CD4-positive, alpha-beta T cell treated with Interleukin-17A for 1 hour (primary cell): ENCODE measurements around the gene HHIPL2.

Experiments
- DNase-seq: peaks from one replicate; pipeline ENCODE4 v3.0.0-alpha.2; 2020

Gene HHIPL2

DNA sequence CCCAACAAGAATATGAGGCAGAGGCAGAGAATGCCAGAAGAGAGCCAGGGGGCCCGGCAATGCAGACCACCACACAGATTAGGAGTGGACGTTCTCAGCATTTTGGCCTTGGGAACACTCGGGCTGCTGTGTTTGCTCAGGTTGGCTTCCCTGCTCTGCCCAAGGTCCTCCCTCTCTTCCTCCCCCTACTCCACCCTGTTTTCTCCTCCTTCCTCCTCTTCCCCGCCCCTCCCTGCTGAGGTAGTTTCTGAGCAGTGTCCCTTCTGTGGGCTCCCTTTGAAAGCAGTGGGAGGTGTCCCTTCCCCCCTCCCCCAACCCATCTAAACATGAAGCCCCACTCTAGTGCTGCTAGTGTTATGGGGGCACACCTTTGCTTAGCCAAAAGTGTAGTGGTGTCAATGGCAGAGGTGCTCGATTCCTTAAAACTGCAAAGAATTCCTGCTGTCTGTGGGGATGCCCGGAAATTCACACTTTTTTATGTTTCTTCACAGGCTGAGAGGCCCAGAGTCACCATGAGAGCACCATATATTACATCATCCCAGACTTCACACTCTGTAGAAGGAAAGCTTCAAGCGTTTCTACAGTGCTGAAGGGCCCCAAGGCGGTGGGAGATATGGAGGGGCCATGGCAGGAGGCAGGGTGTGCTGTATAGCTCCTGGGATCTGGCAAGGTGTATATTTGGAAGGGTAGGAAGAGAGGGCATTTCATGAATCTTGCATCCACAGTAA, at the start of gene HHIPL2:
TSS of gene HHIPL2 (minus strand) at position 161 of the 728 bp plus-strand sequence. CDS start at position 101, 60 bp downstream.
- no peak for DNase-seq

DNA sequence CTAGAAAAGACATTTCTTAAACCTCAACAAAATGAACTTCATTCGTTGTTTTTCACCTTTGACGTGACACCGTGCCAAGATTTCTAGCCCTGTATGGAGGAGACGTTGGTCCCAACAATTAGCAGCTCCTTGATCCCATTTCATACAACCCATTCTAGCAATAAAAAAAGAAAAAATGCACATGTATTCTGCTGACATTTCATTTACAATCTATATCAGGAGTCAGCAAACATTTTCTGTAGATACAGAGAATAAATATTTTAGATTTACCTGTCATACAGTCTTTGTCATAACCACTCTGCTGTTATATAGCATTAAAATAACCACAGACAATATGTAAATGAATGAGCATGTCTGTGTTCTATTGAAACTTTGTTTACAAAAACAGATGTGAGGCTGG, 48.8 kb upstream of the HHIPL2 start:
- DNase-seq: no peak

DNA sequence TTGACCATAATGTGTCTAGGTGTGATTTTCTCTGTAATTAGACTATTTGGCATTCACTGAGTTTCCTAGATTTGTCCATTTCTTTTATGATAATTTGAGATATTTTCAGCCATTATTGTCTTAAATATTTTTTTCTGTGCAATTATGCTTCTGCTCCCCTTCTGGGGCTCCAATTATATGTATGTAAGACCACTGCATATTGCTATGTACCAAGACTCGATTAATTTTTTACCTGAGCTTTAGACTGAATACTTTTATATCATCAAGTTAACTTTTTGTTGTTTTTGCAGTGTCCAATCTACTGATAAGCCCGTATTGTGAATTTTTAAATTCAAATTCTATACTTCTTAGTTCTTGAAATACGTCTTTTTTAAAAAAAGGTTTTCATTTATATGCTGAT, 46.9 kb upstream of the HHIPL2 start:
- DNase-seq: no peak

DNA sequence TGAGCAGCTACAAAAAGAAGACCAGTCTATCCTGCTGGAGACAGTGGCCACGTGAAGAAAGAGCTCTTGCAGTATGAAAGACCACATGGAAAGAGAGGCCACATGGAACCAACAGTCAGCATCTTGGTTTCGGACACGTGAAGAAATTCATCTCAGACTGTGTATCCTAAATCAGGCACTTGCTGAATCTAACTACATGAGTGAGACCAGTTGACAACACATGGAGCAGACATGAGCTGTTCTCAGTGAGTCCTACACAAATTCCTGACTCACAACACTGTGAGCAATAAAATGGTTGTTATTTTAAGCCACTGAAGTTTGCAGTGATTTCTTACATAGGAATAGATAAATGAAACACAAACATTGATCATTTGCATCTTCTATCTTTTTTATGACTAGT, 44.3 kb upstream of the HHIPL2 start:
- no peak for DNase-seq

DNA sequence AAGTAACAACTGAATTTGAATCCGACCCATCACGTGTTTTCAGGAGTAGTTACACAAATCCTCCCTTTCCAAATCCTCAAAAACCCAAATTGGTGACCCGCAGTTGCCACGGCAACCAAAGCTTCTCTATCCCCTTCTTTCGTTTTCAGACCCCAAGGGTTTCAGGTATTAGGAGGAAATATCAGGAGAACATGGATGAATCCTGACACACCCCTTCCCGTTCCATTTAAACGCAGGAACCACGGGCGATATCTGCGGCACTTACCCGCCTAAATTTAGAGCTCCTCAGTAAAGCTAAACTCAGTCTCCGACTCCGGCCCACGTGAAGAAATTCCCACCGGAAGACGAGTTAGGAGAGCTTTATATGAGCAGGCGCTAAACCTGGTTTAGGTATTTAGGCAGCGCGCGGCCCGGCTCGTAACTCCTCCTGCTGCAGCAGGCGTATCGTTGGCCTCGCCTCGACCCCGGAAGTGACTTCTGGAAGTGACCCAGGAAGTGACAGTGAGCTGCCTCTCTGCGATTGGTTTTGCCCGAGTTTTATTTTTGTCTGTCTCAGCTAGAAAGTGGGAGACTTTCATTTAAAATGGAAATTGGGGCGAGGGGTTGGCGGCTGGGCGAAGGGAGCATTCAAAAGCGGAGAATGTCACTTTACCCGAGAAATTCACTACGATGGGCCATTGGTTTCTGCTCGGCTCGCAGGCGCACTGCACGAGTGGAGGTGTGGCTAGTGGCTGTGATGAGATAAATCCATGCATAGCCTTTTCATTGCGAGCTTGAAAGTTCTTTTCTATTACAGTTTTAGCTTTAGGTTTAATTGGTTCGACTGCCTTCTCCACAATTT, 41.8 kb upstream of the HHIPL2 start, which contains the start of gene TAF1A:
TSS of gene TAF1A (minus strand) at position 472 of the 841 bp plus-strand sequence.
- peak; percentile 89 for DNase-seq

DNA sequence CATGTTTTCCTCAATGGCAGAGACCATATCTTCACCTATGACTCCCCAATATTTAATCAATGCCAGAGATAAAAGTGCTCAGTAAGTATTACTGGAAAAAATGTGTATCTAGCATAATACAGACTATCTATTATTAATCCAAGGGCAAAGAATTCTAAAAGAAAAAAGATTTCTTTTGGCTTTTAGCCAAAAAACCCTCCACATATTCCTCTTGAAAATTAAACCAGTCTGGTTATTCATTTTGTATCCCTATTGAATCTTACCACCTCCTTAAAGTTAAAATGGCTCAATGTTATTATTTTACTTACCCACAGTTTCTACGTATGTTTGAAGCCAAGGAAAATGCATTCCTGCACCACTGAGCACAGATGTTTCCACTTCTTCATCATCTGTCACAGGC, 40.2 kb upstream of the HHIPL2 start:
- no peak for DNase-seq

DNA sequence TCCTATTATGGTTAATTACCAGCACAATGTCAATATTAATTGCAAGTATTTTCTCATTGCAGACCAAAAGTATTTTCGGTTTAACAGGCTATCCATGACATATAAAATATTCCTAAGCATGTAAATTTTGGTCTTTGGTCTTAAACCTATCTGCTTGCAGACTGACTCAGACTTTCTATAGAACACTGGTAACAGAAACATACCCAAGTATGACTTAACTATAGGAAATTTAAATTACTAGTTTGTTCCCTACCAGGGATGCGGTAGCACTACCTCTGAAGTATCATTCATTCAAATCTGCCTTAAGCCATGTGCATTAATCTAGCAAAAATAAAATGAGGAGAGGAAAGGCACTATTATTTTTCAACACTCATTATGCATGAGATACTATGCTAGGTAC, 38.9 kb upstream of the HHIPL2 start:
- DNase-seq: no peak

DNA sequence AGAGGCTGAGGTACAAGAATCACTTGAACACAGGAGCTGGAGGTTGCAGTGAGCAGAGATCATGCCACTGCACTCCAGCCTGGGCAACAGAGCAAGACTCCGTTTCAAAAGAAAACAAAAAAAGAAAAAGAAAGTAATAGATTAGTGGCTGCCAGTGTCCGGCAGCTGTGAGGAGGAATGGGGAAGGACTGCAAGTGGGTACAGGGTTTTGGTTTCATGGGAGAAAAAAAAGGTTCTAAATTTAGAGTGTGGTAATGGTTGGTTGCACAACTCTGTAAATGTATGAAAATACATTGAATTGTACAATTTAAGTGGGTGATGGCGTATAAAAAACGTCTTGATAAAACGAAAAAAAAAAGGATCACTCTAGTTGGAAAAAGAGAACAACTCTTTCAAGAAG, 35.2 kb upstream of the HHIPL2 start:
- DNase-seq: no peak

DNA sequence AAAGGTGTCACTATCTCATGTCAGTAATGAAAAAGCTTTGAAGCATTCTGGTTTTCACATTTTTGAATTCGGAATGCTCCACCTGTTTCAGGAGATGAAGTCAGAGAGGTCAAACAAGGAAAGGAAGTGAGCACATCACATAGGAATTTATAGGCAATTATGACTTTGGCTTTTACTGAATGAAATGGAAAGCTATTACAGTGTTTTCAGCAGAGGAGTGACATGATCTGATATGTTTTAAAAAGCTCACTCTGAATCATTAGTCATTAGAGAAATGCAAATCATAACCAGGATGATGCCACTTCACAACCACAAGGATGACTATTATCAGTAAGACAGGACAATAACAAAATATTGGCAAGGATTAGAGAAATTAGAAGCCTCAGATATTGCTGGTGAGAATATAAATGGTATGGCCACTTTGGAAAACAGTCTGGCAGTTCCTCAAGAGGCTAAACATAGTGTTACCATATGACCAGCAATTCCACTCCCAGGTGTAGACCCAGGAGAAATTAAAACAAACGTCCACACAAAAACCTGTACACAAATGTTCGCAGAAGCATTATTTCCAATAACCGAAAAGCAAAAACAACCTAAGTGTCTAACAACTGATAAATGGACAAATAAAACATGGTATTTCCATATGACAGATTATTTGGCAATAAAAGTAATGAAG, 34.3 kb upstream of the HHIPL2 start:
- no peak for DNase-seq

DNA sequence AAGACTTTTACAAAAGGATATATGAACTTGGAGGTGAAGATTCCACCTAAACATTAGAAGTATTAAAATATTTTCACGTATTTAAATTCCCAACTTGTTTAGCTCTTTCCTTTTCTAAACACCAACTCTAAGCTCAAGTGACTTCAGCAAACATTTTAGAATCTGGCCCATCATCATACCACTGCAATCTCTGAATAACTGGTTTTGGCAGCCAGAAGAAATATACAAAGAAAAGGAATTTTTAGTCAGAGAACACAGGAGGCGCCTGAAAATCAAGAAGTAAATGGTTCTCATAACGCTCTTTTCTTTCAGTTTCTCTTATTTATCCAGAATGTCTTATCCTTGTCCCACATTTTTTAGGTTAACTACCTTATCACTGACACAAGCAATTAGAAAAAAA, 31.4 kb upstream of the HHIPL2 start:
- no peak for DNase-seq

DNA sequence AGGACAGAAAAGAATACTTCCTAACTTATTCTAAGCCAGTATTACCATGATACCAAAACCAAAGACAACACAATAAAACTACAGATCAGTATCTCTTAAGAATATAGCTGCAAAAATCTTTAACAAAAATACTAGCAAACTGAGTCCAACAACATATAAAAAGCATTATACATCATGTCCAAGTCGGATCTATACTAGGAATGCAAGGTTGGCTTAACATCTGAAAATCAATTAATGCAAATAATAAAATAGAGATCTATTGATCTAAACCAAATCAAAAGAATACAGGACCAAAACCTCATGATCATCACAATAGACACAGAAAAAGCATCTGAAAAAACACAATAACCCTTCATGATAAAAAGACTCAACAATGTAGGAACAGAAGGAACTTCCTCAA, 22.9 kb upstream of the HHIPL2 start:
- DNase-seq: no peak

DNA sequence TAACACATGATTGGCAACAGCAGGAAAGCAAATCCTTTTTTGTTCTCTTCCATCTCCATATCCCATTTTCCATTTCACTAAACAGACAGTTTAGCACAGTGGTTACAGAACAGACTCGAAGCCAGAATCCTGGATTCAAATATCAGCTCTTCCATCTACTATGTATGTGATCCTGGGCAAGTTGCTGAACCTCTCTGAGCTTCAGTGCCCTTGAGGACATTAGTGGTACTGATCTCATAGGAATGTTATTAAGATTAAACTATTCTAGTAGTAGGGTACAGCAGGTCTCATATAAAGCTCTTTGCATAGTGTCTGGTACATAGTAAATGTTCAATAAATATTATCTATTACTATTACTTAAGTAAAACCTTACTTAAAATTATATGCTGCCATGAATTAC, 13.8 kb upstream of the HHIPL2 start:
- no peak for DNase-seq

DNA sequence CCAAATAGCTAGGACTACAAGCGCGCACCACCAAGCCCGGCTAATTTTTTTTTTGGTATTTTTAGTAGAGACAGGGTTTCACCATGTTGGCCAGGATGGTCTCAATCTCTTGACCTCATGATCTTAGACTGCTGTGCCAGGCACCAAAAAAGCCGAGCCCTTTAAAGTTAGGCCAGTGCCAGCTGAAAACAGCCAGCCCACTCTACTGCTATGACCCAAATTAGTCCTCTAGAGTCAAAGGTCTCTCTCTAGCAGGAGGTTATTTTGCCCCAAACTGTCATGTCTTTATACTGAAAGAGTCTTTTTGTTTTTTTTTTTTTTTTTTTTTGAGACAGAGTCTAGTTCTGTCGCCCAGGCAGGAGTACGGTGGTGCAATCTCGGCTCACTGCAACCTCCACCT, 9.7 kb upstream of the HHIPL2 start:
- DNase-seq: no peak

DNA sequence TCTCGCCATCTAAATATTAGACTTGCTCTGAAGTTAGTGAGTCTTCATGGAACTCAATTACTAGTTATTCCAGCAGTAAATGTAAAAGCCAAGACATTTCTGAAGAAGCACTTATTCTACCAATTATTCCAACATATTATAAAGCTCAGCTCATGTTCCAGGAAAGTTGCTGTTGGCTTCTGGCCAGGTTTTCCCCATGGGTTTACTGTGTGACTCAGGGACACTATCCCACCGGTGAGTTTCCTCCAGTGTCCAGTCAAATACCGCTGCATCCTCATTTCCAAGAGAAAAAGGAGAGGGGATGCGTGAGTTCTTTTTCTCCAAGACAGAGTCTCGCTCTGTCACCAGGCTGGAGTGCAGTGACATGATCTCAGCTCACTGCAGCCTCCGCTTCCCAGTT, 9.2 kb upstream of the HHIPL2 start:
- DNase-seq: no peak

DNA sequence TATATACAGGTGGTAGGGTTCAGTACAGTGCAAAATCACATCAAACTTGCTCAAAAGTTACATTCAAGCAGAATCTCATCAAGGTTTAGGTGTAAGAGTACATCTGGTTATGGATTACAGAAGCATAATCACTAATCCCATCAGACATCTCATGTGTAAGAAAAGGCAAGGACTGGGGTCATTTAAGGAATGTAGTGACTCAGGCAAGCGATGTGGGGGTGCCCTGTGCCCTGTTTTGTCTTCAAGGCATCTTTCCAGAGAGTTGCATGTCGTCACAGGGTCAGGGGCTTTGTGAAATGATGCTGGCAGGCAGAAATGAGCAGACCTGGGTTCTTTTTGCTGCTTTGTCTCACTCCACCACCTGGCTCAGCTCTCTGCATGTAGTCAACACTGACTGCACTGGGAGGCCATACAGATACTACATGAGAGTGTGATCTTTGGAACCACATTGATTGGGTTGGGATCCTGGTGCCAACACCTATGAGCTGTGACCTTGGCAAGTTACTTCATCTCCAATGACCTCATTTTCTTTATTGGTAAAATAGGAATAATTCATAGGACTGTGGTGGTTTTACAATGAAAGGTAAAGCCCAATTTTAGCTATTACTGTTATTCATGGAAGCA, 8.2 kb upstream of the HHIPL2 start:
- DNase-seq: no peak

DNA sequence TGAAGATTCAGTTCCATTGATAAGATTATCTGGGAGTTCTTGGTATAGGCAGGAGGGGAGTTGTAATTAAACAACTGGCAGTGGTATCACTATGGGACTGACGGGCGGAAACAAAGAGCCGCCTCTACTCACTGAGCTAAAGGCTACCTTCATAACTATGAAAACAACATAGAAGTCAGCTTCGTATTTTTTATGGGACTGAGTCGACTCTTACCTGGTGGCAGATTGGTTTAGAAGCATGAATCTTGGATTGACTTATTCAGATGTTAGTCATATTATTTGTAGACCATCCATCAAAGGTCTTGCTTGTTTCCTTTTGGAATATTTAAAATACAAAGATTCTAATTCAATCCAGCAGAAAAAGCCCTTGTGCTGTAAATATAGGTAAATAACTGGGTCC, 6.3 kb upstream of the HHIPL2 start:
- DNase-seq: no peak

DNA sequence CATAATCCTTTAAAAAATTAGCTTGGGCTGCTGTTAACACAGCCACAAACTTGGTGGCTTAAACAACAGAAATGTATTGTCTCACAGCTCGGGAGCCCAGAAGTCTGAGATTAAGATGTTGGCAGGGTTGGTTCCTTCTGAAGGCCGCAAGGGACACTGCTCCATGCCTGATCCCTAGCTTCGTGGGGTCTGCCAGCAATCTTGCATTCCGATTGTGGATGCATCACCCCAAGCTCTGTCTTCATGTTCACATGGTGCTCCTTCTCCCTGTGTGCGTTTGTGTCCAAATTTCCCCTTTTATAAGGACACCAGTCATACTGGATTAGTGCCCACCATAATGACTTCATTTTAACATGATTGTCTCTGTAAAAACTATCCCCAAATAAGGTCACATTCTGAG, 5.0 kb upstream of the HHIPL2 start:
- DNase-seq: no peak

DNA sequence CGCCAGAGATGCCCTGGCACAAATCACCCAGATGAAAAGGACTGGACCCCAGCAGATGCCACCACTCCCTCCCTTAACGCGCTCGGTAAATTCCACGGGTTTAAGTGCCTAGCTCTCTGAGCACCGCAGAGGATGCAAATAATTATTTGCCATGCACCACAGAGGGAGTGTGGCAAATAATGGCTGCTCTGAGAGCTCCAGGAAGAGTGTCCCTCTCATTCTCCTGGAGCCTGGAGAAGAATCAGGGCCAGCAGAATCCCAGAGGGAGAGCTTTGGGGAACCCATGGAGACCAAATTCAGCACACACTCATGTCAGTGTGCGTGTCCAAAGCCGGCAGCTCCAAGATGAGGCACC, 667 bp downstream of the HHIPL2 start:
- DNase-seq: no peak

DNA sequence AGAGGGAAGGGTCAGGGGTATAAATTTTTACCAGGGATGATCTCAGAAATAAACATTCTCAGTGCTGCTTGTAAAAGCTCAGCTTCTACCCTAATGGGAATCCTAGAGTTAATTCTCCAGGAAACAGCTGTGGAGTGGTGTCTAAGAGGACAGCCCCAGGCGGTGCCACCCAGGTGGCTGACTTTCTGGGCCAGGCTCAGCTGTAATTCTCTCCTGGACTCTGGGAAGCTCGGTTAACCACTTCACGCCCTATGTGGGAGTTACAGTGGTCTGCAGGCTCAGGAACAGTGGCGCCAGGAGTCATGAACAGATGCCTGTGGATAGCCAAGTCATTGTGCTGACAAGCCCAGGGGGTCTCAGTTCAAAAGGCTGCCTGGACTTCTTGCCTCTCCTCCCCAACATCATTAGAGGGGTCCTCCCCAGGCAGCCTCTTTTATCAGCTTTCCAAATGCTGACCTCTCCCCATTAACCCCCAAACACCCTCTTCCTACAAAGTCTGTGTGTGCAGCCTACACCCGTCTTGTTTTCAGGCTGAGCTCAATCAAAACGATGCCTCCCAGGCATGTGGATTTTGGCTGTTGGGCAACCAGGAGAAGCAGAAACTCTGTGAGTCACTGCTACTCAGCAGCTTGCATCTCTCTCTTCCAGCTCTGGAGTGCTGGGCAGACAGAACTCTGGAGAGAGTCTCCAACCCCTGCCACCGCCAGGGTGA, 1.2 kb downstream of the HHIPL2 start:
- no peak for DNase-seq

DNA sequence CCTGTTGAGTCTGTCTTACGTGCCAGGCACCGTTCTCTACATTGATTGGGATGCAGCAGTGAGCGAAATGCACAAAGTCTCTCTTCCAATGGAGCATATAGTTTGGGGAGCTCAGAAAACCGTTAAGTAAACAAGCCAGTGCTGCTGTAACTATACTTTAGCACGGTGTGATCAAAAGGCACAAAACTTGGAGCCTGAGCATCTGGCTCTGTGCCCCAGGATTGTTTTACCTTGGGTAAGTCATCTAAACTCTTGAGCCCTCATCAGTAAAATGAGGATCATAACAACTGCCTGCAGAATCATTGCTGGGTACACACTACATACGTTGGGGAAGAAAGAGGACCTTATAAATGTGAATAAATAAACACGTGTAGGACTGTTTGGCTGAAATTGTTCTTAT, 1.8 kb downstream of the HHIPL2 start:
- no peak for DNase-seq

DNA sequence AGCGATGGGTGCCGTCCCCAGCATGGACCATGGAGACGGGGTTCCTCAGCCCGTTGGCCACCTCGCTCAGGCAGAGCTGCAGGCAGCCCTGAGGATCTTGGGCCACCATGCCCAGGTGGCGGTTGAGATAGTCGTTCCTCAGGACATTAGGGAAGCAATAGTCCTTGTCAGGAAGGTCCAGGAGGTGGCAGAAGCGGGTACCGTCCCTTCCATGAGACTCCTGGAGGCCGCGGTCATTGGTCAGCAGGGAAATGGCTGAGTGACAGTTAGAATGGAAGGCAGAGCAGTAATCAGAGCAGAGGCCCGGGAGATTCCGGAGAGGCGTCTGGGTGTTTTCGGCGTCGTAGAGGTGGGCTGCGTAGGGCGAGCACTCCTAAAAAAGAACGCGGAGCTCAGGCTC, 4.1 kb downstream of the HHIPL2 start:
- no peak for DNase-seq

DNA sequence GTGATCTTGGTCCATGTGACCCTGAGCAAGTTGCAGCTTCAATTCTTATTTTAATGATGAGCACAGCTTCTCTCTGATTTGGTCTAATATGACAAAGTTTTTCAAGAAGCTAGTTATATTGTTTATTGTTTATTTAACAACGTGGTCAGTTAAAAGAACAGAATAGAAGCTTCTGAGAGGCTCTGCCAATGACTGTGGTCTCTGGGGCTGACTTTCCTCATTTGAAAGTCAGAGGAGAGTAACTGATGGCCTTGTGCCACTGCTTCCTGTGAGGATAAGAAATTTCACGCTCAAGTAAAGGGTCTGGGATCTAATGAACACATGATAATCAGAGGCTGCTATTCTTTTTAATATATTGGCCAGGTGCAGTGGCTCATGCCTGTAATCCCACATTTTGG, 7.3 kb downstream of the HHIPL2 start:
- DNase-seq: no peak
